Smooth muscle cell (in vitro differentiated cells): Measurements from ENCODE around the gene SNAP47. TPM values are rescaled to one million over a fixed set of nuclear protein-coding genes. Genes with fewer than 3 reads are reported as not detected.
"Not testable (repeated sequence)": the region's sequence is repeated elsewhere in the genome, so short reads cannot be mapped to it uniquely, and the experiment has no call there.

Experiments used
- DNase-seq: peaks from one replicate; lab custom pipeline; 2025; ENCODE audit not compliant: unreplicated experiment; lab: John Stamatoyannopoulos, UW
- H2AFZ ChIP-seq: fragments of 200-600 bp; sonication (generic); 2 replicates; pipeline ENCODE4 v1.6.0; 2016; ENCODE audit warnings: antibody characterized with exemption, low read depth, mild to moderate bottlenecking
- H3F3A ChIP-seq: fragments of 200-600 bp; sonication (generic); 2 replicates; pipeline ENCODE4 v1.6.0; 2017; ENCODE audit warnings: antibody characterized with exemption, low read depth
- H3K27ac ChIP-seq: fragments of 200-600 bp; sonication (generic); 2 replicates; pipeline ENCODE4 v1.5.1; 2016; ENCODE audit warnings: low read depth, mild to moderate bottlenecking
- H3K27me3 ChIP-seq: fragments of 200-600 bp; sonication (generic); 2 replicates; pipeline ENCODE4 v1.6.1; 2016; ENCODE audit warnings: low read depth, mild to moderate bottlenecking
- H3K36me3 ChIP-seq: fragments of 200-600 bp; sonication (generic); 2 replicates; pipeline ENCODE4 v1.5.1; 2016; ENCODE audit warnings: low read depth
- H3K4me1 ChIP-seq: fragments of 200-600 bp; sonication (generic); 2 replicates; pipeline ENCODE4 v1.5.1; 2016; ENCODE audit warnings: low read depth
- H3K4me2 ChIP-seq: fragments of 200-600 bp; sonication (generic); 2 replicates; pipeline ENCODE4 v1.6.0; 2016; ENCODE audit warnings: mild to moderate bottlenecking
- H3K4me3 ChIP-seq: fragments of 200-600 bp; sonication (generic); 2 replicates; pipeline ENCODE4 v1.5.1; 2016; ENCODE audit warnings: mild to moderate bottlenecking
- H3K79me2 ChIP-seq: fragments of 200-600 bp; sonication (generic); 2 replicates; pipeline ENCODE4 v1.6.0; 2016; ENCODE audit warnings: low read depth, mild to moderate bottlenecking
- H3K9ac ChIP-seq: fragments of 200-600 bp; sonication (generic); 2 replicates; pipeline ENCODE4 v1.6.0; 2016; ENCODE audit warnings: low read depth
- H3K9me3 ChIP-seq: fragments of 200-600 bp; sonication (generic); replicated peaks from 2 replicates; pipeline ENCODE4 v1.5.1; 2016; ENCODE audit warnings: low read depth
- H4K20me1 ChIP-seq: fragments of 200-600 bp; sonication (generic); 2 replicates; pipeline ENCODE4 v1.6.0; 2016; ENCODE audit warnings: low read depth
- CTCF ChIP-seq: fragments of 200-600 bp; sonication (generic); IDR thresholded peaks from 2 replicates; pipeline ENCODE4 v1.5.1; 2017; ENCODE audit warnings: borderline replicate concordance, mild to moderate bottlenecking, antibody characterized with exemption; ENCODE audit not compliant: insufficient read depth, poor library complexity, severe bottlenecking
- WGBS: methylation state at CpG from one replicate; pipeline ENCODE4 v1.1.7; 2016; ENCODE audit warnings: low lambda C conversion rate; 5-methylcytosine and 5-hydroxymethylcytosine counted together
- polyA plus RNA-seq: library from polyadenylated mRNA; unstranded; fragments of >200 nt; fragmentation: Nextera tagmentation; extraction: Ambion mirVana; gene quantifications from 2 replicates; pipeline ENCODE4 v1.2.1, GENCODE V29; 2016
- total RNA-seq: library from RNA; depleted of rRNA; stranded (reverse); fragments of >200 nt; gene quantifications from 2 replicates; pipeline ENCODE4 v1.2.3, GENCODE V29; 2014

Gene SNAP47
- total RNA-seq (26.2 and 27.6 TPM in 2 replicates), polyA plus RNA-seq (35.6 and 42.4 TPM in 2 replicates)

GRCh38 chr1:227734856-227735538, at the start of gene SNAP47, which contains the start of gene JMJD4:
Gene SNAP47 (plus strand): TSS chr1:227735435. CDS start chr1:227747737, 12,302 bp downstream.
Gene JMJD4 (minus strand): TSS chr1:227735302. CDS start chr1:227735273, 29 bp downstream.
- H3K4me2 ChIP-seq, result peak within 1 kb of the TSS; percentile 98
- H3K4me1 ChIP-seq, result peaks cover 10% of the 10 kb centered on the region
- H3K9me3 ChIP-seq, result no peaks in the 10 kb centered on the region
- TF ChIP-seq CTCF, result no peak
- no peaks in the 10 kb centered on the region for H3K27me3 ChIP-seq
- H3K79me2 ChIP-seq, result peaks cover 66% of the 10 kb centered on the region
- no peaks in the 10 kb centered on the region for H3K36me3 ChIP-seq
- H3K4me3 ChIP-seq, result peak within 1 kb of the TSS; percentile 100
- peaks cover 3% of the 10 kb centered on the region for H3F3A ChIP-seq
- under 1% methylated on average over 82 of the region's 83 CpGs for WGBS
- H3K9ac ChIP-seq, result peak within 1 kb of the TSS; percentile 92
- H2AFZ ChIP-seq, result peak within 1 kb of the TSS; percentile 99
- DNase-seq, result peak; percentile 76
- peak within 1 kb of the TSS; percentile 53 for H3K27ac ChIP-seq
- peaks cover 20% of the 10 kb centered on the region for H4K20me1 ChIP-seq

GRCh38 chr1:227685807-227686206, 49.4 kb upstream of the SNAP47 start:
- no peak overlapping the region for H3K4me2 ChIP-seq
- WGBS, result 91% methylated on average over 8 of the region's 8 CpGs

GRCh38 chr1:227697321-227697864, 37.8 kb upstream of the SNAP47 start:
- no peak for TF ChIP-seq CTCF
- no peak overlapping the region for H3K4me2 ChIP-seq
- no peak overlapping the region for H2AFZ ChIP-seq
- no peak for DNase-seq
- no peaks in the 10 kb centered on the region for H3K27me3 ChIP-seq
- peaks cover 8% of the 10 kb centered on the region for H3K9me3 ChIP-seq
- H3F3A ChIP-seq, result no peaks in the 10 kb centered on the region
- no peaks in the 10 kb centered on the region for H3K36me3 ChIP-seq
- H3K9ac ChIP-seq, result no peak overlapping the region
- no peaks in the 10 kb centered on the region for H4K20me1 ChIP-seq
- no peak overlapping the region for H3K27ac ChIP-seq
- no peak overlapping the region for H3K4me3 ChIP-seq
- 84% methylated on average over 3 of the region's 3 CpGs for WGBS
- no peaks in the 10 kb centered on the region for H3K4me1 ChIP-seq
- H3K79me2 ChIP-seq, result no peaks in the 10 kb centered on the region

More at GRCh38 chr1:227685807-227686206, 49.4 kb upstream of the SNAP47 start:
- H3K4me3 ChIP-seq, result no peak overlapping the region
- no peaks in the 10 kb centered on the region for H3K36me3 ChIP-seq
- no peak overlapping the region for H3K27ac ChIP-seq
- no peak for TF ChIP-seq CTCF
- H3K9ac ChIP-seq, result no peak overlapping the region
- DNase-seq, result no peak
- H3K79me2 ChIP-seq, result no peaks in the 10 kb centered on the region
- H4K20me1 ChIP-seq, result no peaks in the 10 kb centered on the region
- H3K9me3 ChIP-seq, result peaks cover 10% of the 10 kb centered on the region
- H3K4me1 ChIP-seq, result no peaks in the 10 kb centered on the region
- H2AFZ ChIP-seq, result no peak overlapping the region
- H3F3A ChIP-seq, result no peaks in the 10 kb centered on the region
- H3K27me3 ChIP-seq, result no peaks in the 10 kb centered on the region

- not testable (repeated sequence) for H3K27ac ChIP-seq, H3F3A ChIP-seq, H4K20me1 ChIP-seq, H3K9me3 ChIP-seq, DNase-seq, H3K79me2 ChIP-seq, H3K27me3 ChIP-seq, H3K36me3 ChIP-seq, H3K4me2 ChIP-seq, H2AFZ ChIP-seq, H3K4me3 ChIP-seq, H3K9ac ChIP-seq, H3K4me1 ChIP-seq
- WGBS, result 72% methylated on average over 1 of the region's 1 CpG
Observed at GRCh38 chr1:227701631-227702030, 33.6 kb upstream of the SNAP47 start.
